Right lobe of liver (tissue), 4 donors: ENCODE results near the gene GNAT3.

ENCODE experiments used
- CTCF ChIP-seq, 4 donors: fragments of 200-600 bp in 3 of 4; fragments of 450-650 bp in 1 of 4; IDR thresholded peaks; one replicate each; pipeline versions ENCODE4 v1.5.1 to v1.8.0; 2016 to 2022; ENCODE audit warnings: antibody characterized with exemption in 4 of 4, mild to moderate bottlenecking in 2 of 4
- POLR2A ChIP-seq: fragments of 450-650 bp; IDR thresholded peaks from one replicate; pipeline ENCODE4 v1.6.1; 2017; ENCODE audit warnings: antibody characterized with exemption, mild to moderate bottlenecking
- donor health status: DM: no; HTN: no; CAD: no.
- donor health status: DM: no; HTN: no; CAD: no.
- donor health status: DM: no; HTN: yes; CAD: no.

- TF ChIP-seq CTCF (IDR thresholded peaks at IDR 0.05), result no peak
- TF ChIP-seq POLR2A, result no peak
These were observed 23.0 kb downstream of the GNAT3 start for GRCh38 chr7:80488851-80489370.
